Muscle of leg (tissue), 11 donors: ENCODE measurements around the gene ANO6. TPM values are rescaled to one million over a fixed set of nuclear protein-coding genes. Genes with fewer than 3 reads are reported as not detected.
"Not testable (repeated sequence)": the region's sequence is repeated elsewhere in the genome, so short reads cannot be mapped to it uniquely, and the experiment has no call there.

Source experiments
- DNase-seq: peaks from one replicate; pipeline ENCODE4 v3.0.0; 2013
- H3K27ac ChIP-seq: one replicate; pipeline ENCODE4 v1.5.1; 2013; ENCODE audit warnings: mild to moderate bottlenecking, low read length, control low read depth
- H3K27me3 ChIP-seq: one replicate; pipeline ENCODE4 v1.6.1; 2013; ENCODE audit warnings: low read length; ENCODE audit not compliant: control insufficient read depth, insufficient read depth
- H3K36me3 ChIP-seq: one replicate; pipeline ENCODE4 v1.6.1; 2013; ENCODE audit warnings: low read length; ENCODE audit not compliant: control insufficient read depth, insufficient read depth
- H3K4me1 ChIP-seq: one replicate; pipeline ENCODE4 v1.6.1; 2013; ENCODE audit warnings: low read length; ENCODE audit not compliant: control insufficient read depth, insufficient read depth
- H3K4me3 ChIP-seq: one replicate; pipeline ENCODE4 v1.5.1; 2013; ENCODE audit warnings: low read length, control low read depth
- H3K9me3 ChIP-seq: replicated peaks from 2 replicates; pipeline ENCODE4 v1.6.1; 2013; ENCODE audit warnings: low read depth, low read length; ENCODE audit not compliant: control insufficient read depth
- WGBS: methylation state at CpG from one replicate; pipeline ENCODE4 v1.1.5; 2013; ENCODE audit warnings: missing lambda C conversion rate; ENCODE audit not compliant: insufficient coverage; 5-methylcytosine and 5-hydroxymethylcytosine counted together
- polyA plus RNA-seq, 8 donors: library from polyadenylated mRNA; unstranded; fragments of 120-200 nt; gene quantifications; one replicate each; pipeline versions ENCODE4 v1.2.1 to v1.2.3, GENCODE V29; 2013; ENCODE audit warnings: inconsistent platforms in 1 of 8, low replicate concordance in 1 of 8; ENCODE audit not compliant: insufficient read length in 8 of 8, insufficient read depth in 1 of 8
- total RNA-seq: library from RNA; stranded (reverse); fragments of 120-200 nt; gene quantifications from one replicate; pipeline ENCODE4 v1.2.4, GENCODE V29; 2013

The ANO6 gene
- total and polyA plus RNA-seq, 9 donors, result 38.7 to 61.7 (median 56.7) TPM

DNA sequence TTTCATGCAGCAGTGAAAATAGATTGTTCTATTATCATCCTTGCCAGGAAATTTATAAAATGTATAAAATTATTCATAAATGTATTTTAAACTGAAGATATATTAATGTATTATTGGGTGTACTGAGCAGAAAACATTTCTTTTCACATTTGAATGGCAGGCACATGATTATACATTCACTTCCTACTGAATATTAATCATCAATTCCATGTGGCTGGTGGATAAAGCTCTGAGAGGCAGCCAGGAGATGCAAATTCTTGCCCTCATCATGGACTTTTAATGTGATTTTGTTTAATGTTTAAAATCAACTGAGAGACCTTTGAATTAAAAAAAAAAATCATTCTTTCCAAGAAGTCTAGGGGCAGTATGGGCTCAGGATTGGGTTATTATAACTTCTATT, 40.8 kb downstream of the ANO6 start:
- DNase-seq, result no peak
- Histone ChIP-seq H3K4me1 (peaks cover 12% of the 10 kb centered on the region), H3K36me3 (no peaks in the 10 kb centered on the region)

DNA sequence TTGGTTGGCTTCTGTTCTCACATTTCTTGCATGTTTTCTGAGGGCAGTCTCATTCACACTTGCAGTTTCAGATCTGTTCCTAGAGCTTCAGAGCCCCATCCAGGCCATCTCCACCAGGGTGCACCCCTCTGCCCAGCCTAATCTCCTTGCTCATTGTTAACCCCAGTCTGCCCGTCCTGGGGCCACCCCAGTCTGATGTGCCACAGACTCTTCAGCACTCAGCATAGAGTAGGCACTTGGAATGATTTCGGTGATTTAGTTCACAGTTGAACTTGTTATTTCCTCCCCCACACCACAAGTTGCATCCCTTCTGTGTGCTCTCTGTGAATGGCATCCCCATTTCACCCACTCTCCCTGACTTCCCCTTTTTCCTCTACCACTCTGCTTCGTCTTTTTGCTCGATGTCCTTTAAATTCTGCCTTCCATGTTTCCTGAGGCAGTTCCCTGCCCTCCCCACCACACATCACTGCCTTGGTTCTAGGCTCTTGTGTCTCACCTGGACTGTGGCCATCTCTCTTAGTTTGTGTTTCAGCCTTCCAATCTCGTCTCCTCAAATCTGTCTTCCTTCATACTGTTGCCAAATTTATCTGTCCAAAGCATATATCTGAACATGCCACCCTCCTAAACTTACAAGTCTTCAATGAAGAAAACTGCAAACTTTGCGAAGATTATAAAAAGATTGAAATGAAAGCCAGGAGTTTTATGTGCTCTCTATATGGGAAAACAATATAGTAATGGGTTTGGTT, 41.5 kb downstream of the ANO6 start:
- Histone ChIP-seq H3K4me1 (peaks cover 12% of the 10 kb centered on the region), H3K9me3 (no peaks in the 10 kb centered on the region), H3K27me3 (no peaks in the 10 kb centered on the region), H3K27ac (no peak overlapping the region), H3K36me3 (no peaks in the 10 kb centered on the region), H3K4me3 (no peak overlapping the region)
- no peak for DNase-seq
- 86% methylated on average over 4 of the region's 6 CpGs for WGBS

More for the DNA sequence above, 40.8 kb downstream of the ANO6 start:
- Histone ChIP-seq H3K27ac (no peak overlapping the region), H3K27me3 (no peaks in the 10 kb centered on the region), H3K9me3 (no peaks in the 10 kb centered on the region), H3K4me3 (no peak overlapping the region)

DNA sequence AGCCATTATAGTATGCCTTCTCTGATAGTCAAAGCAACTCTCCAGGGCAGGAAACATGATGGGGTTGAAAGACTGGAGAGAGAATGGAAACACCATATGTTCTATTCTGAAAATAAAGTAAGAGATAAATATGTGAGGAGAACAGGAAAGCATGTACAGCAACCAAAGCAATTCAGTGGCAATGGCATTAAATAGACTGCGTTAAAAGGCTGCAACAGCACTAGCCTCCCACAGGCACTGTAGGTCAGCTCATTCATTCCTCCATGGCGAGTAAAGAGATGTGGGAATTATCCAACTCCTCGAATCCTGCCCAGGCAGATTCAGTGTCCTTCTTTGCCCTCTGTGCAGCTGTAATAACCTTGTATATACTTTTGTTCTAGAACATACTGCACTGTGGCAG, 43.8 kb downstream of the ANO6 start:
- H3K27ac ChIP-seq, result no peak overlapping the region
- no peak overlapping the region for H3K4me3 ChIP-seq
- no CpG with 5 or more reads among the region's 3 CpGs for WGBS
- H3K27me3 ChIP-seq, result no peaks in the 10 kb centered on the region
- no peaks in the 10 kb centered on the region for H3K9me3 ChIP-seq
- H3K36me3 ChIP-seq, result no peaks in the 10 kb centered on the region
- peaks cover 12% of the 10 kb centered on the region for H3K4me1 ChIP-seq
- DNase-seq, result no peak

DNA sequence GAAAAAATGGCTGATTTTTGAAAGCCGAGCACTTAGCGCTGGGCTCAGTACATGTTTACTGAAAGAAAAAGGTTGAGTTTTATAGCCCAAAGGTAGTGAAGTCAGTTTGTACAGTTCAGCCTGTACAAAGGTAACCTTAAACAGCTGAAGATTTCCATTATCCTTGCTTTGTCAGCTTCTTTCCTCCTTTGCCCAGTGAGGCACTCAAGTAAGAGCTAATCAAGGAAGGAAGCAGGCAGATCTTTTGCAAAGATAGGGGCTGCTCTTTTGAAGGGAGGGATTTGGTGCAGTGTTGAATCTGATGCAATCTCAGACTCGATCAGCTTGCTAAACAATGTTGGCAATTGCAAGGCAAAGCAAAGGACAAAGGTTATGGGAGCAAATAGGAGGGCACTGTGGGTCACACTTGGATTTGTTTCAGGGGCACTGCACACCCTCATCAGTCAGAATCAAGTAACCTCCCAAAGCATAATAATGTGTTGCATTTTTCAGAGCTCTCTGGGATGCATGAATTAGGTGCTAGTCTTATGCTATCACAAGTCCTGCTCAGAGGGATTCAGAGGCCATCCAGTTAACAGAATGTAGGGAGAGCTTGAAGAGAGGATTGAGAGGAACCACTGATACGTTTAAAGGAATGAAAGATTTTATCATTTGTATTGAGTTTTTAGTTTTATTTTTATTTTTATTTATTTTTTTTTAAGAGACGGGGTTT, 44.4 kb downstream of the ANO6 start:
- no peaks in the 10 kb centered on the region for H3K9me3 ChIP-seq
- WGBS, result 60% methylated on average over 2 of the region's 5 CpGs
- H3K27me3 ChIP-seq, result no peaks in the 10 kb centered on the region
- no peak for DNase-seq
- no peak overlapping the region for H3K27ac ChIP-seq
- no peak overlapping the region for H3K4me3 ChIP-seq
- peaks cover 12% of the 10 kb centered on the region for H3K4me1 ChIP-seq
- H3K36me3 ChIP-seq, result no peaks in the 10 kb centered on the region

DNA sequence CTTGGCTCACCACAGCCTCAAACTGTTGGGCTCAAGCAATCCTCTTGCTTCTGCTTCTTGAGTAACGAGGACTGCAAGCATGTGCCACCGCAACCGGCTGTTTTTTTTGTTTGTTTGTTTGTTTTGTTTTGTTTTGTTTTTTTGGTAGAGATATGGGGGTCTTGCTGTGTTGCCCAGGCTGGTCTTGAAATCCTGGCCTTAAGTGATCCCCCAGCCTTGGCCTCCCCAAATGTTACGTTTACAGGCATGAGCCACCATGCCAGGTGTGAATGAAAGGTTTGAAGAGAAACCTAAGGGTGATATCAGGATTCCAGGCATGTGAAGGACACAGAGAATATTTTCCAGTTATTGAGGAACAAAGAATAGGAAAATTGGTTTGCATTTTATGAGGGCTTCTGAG, 45.0 kb downstream of the ANO6 start:
- Histone ChIP-seq H3K36me3 (no peaks in the 10 kb centered on the region), H3K4me1 (peaks cover 12% of the 10 kb centered on the region), H3K27me3 (no peaks in the 10 kb centered on the region), H3K4me3 (no peak overlapping the region), H3K27ac (no peak overlapping the region), H3K9me3 (no peaks in the 10 kb centered on the region)
- DNase-seq, result no peak
- WGBS, result 90% methylated on average over 1 of the region's 4 CpGs

DNA sequence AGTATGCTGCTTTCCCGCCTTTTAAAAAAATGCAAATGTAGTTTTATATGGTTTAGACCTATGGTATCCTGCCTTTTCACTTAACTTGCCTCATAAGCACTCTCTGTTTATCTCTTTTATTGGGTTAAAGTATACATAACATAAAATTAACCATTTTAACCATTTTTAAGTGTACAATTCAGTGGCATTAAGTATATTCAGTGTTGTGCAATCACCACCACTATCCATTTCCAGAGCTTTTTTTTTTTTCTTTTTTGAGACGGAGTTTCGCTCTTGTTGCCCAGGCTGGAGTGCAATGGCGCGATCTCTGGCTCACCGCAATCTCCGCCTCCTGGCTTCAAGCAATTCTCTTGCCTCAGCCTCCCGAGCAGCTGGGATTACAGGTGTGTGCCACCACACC, 46.3 kb downstream of the ANO6 start:
- H3K27ac ChIP-seq, H3K9me3 ChIP-seq, H3K27me3 ChIP-seq, H3K4me3 ChIP-seq, H3K4me1 ChIP-seq, DNase-seq, H3K36me3 ChIP-seq: not testable (repeated sequence)
- WGBS, result 92% methylated on average over 2 of the region's 8 CpGs

- Histone ChIP-seq H3K27me3 (no peaks in the 10 kb centered on the region), H3K4me1 (peaks cover 6% of the 10 kb centered on the region)
- 86% methylated on average over 1 of the region's 3 CpGs for WGBS
Observed at GRCh38 chr12:45263587-45263986, 47.7 kb downstream of the ANO6 start.

GRCh38 chr12:45268672-45269411, 52.9 kb downstream of the ANO6 start:
- Histone ChIP-seq H3K27ac (peak overlapping the region; percentile 56), H3K9me3 (no peaks in the 10 kb centered on the region), H3K36me3 (no peaks in the 10 kb centered on the region), H3K4me3 (no peak overlapping the region), H3K27me3 (no peaks in the 10 kb centered on the region), H3K4me1 (peaks cover 8% of the 10 kb centered on the region)
- DNase-seq, result peak; percentile 88
- 0% methylated on average over 1 of the region's 5 CpGs for WGBS

More at GRCh38 chr12:45263587-45263986, 47.7 kb downstream of the ANO6 start:
- DNase-seq, result no peak
- no peaks in the 10 kb centered on the region for H3K9me3 ChIP-seq
- H3K4me3 ChIP-seq, result no peak overlapping the region
- H3K27ac ChIP-seq, result no peak overlapping the region
- no peaks in the 10 kb centered on the region for H3K36me3 ChIP-seq

- Histone ChIP-seq H3K9me3 (no peaks in the 10 kb centered on the region), H3K27ac (peak overlapping the region; percentile 23), H3K4me1 (peaks cover 8% of the 10 kb centered on the region), H3K27me3 (no peaks in the 10 kb centered on the region), H3K36me3 (no peaks in the 10 kb centered on the region), H3K4me3 (no peak overlapping the region)
- no peak for DNase-seq
- 50% methylated on average over 1 of the region's 2 CpGs for WGBS
Observed at GRCh38 chr12:45269412-45269751, 53.5 kb downstream of the ANO6 start.

DNA sequence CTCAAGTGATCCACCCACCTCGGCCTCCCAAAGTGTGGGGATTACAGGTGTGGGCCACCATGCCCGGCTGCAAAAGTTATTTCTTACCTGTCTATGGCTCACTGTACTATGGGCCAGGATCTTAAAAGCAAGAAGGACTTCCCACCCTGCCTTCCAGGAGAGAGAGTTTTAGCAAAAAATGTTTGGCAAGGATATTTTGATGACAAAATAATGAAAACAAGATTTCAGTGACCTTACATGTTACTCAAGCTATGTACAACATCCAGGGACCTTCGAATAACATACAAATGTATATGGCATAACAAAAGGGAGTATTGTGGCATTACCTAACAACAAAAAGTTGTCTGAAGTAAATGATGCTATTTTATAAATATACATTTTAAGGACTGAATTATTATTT, 55.1 kb downstream of the ANO6 start:
- no CpG with 5 or more reads among the region's 3 CpGs for WGBS
- Histone ChIP-seq H3K27me3 (no peaks in the 10 kb centered on the region), H3K9me3 (no peaks in the 10 kb centered on the region), H3K4me3 (no peak overlapping the region), H3K27ac (peak overlapping the region; percentile 7), H3K4me1 (peaks cover 8% of the 10 kb centered on the region), H3K36me3 (no peaks in the 10 kb centered on the region)
- DNase-seq, result peak; percentile 73
